Spleen (tissue), 11 donors: ENCODE results near the gene SLC27A3. TPM values are rescaled to one million over a fixed set of nuclear protein-coding genes. Genes with fewer than 3 reads are reported as not detected.

Source experiments
- DNase-seq: peaks from one replicate; pipeline ENCODE4 v3.0.0-alpha.2; 2020
- H3K27ac ChIP-seq, 8 donors: fragments of 200-600 bp; sonication (generic) in 7 of 8; 1 replicate in 4 of 8; 2 replicates in 4 of 8; pipeline versions ENCODE4 v1.5.0 to v1.8.0; 2016 to 2021; ENCODE audit warnings: inconsistent platforms in 4 of 8, mild to moderate bottlenecking in 4 of 8, moderate library complexity in 1 of 8
- H3K27me3 ChIP-seq, 7 donors: fragments of 200-600 bp; sonication (generic) in 6 of 7; replicated peaks in 1 of 7; 1 replicate in 4 of 7; 2 replicates in 3 of 7; pipeline versions ENCODE4 v1.5.0 to v1.8.0; 2016 to 2021; ENCODE audit warnings: inconsistent platforms in 3 of 7, mild to moderate bottlenecking in 1 of 7
- H3K36me3 ChIP-seq, 6 donors: fragments of 200-600 bp; sonication (generic) in 5 of 6; 1 replicate in 4 of 6; 2 replicates in 2 of 6; pipeline versions ENCODE4 v1.5.0 to v1.8.0; 2016 to 2021; ENCODE audit warnings: inconsistent platforms in 2 of 6
- H3K4me1 ChIP-seq, 6 donors: fragments of 200-600 bp; sonication (generic) in 5 of 6; 1 replicate in 3 of 6; 2 replicates in 3 of 6; pipeline versions ENCODE4 v1.5.0 to v1.8.0; 2016 to 2021; ENCODE audit warnings: inconsistent platforms in 3 of 6
- H3K4me3 ChIP-seq, 8 donors: fragments of 200-600 bp; sonication (generic) in 7 of 8; 1 replicate in 4 of 8; 2 replicates in 4 of 8; pipeline versions ENCODE4 v1.5.0 to v1.8.0; 2016 to 2021; ENCODE audit warnings: inconsistent platforms in 4 of 8, mild to moderate bottlenecking in 4 of 8, moderate library complexity in 2 of 8
- H3K9me3 ChIP-seq, 8 donors: fragments of 200-600 bp; sonication (generic) in 7 of 8; 1 replicate in 4 of 8; 2 replicates in 4 of 8; pipeline versions ENCODE4 v1.5.0 to v1.8.0; 2016 to 2021; ENCODE audit warnings: inconsistent platforms in 4 of 8
- CTCF ChIP-seq, 11 experiments: fragments of 200-600 bp in 7 of 11; fragments of 450-650 bp in 4 of 11; sonication (generic) in 4 of 11; IDR thresholded peaks in 8 of 11; conservative IDR thresholded peaks in 3 of 11; 1 replicate in 7 of 11; 2 replicates in 4 of 11; pipeline versions ENCODE4 v1.4.0 to v1.8.0; 2016 to 2021; ENCODE audit warnings: antibody characterized with exemption in 11 of 11, inconsistent platforms in 4 of 11, mild to moderate bottlenecking in 1 of 11
- POLR2A ChIP-seq, 3 donors: fragments of 450-650 bp; IDR thresholded peaks; one replicate each; pipeline ENCODE4 v1.5.1; 2017; ENCODE audit warnings: antibody characterized with exemption in 3 of 3, mild to moderate bottlenecking in 1 of 3
- POLR2AphosphoS5 ChIP-seq, 3 donors: sonication (generic); formaldehyde crosslinking; IDR thresholded peaks; one replicate each; pipeline ENCODE4 v1.5.1; 2017; ENCODE audit warnings: antibody characterized with exemption in 3 of 3
- WGBS, 5 donors: extraction: QIAGEN DNeasy Blood & Tissue Kit in 3 of 5; methylation state at CpG; one replicate each; pipeline versions ENCODE4 v1.1.5 to v1.1.7; 2013 to 2018; 5-methylcytosine and 5-hydroxymethylcytosine counted together
- intact Hi-C: fragments of 100-400 bp; cut with DNase I; formaldehyde crosslinking; loops from one replicate; pipeline ENCODE4 v1.15.0; 2023; ENCODE audit warnings: low total_unique reads
- polyA plus RNA-seq, 3 donors: library from polyadenylated mRNA; stranded (reverse); fragments of 200-250 nt; gene quantifications; one replicate each; pipeline ENCODE4 v1.2.1, GENCODE V29; 2013
- total RNA-seq, 7 donors: library from RNA; depleted of rRNA in 3 of 7; stranded (reverse); fragments of >200 nt in 3 of 7; fragmentation: NEBNext Ultra II Directional in 4 of 7; extraction: Animal tissue kit (Norgen Biotek cat#: 25700) in 4 of 7; gene quantifications; one replicate each; pipeline versions ENCODE4 v1.1.0 to v1.2.1, GENCODE V29; 2016 to 2021
- donor health status: healthy with polysubstance abuse.
- donor health status: DM: no; HTN: no; CAD: no; lungs with moderate emphysema.
- donor health status: DM: no; HTN: no; CAD: no.
- donor health status: Bipolar disorder and iron deficiency.
- donor health status: healthy.
- donor health status: DM: no; HTN: no; CAD: no.
- donor health status: DM: yes; HTN: yes; CAD: no.

Gene SLC27A3
- total and polyA plus RNA-seq, 10 donors: 11.1 to 54.5 (median 21.9) TPM

- no peak for TF ChIP-seq POLR2AphosphoS5 (IDR thresholded peaks at IDR 0.05)
- TF ChIP-seq CTCF (IDR thresholded peaks at IDR 0.05 in 8 of 11, conservative IDR thresholded peaks at IDR 0.05 in 3 of 11): no peak
- no peak for TF ChIP-seq POLR2A (IDR thresholded peaks at IDR 0.05)
- DNase-seq: no peak
- 57 to 81% (median 65%) methylated on average over 5 of the region's 5 CpGs for WGBS, 5 donors
- Histone ChIP-seq H3K4me1 (peaks cover 13 to 65% (median 45%) of the 10 kb centered on the region in 6 donors), H3K36me3 (peaks cover 0 to 10% (median 0%) of the 10 kb centered on the region in 6 donors), H3K27ac (peak overlapping the region in 6 of 8 donors; percentile 38 to 97 (median 42)), H3K4me3 (no peak overlapping the region), H3K9me3 (no peaks in the 10 kb centered on the region), H3K27me3 (no peaks in the 10 kb centered on the region)
- intact Hi-C loops: no loop called here
Measured at GRCh38 chr1:153730468-153730988, 44.7 kb upstream of the SLC27A3 start.

- TF ChIP-seq POLR2AphosphoS5 (IDR thresholded peaks at IDR 0.05) (no peak), POLR2A (IDR thresholded peaks at IDR 0.05) (no peak), CTCF (IDR thresholded peaks at IDR 0.05 in 8 of 11, conservative IDR thresholded peaks at IDR 0.05 in 3 of 11) (no peak)
- no peaks in the 10 kb centered on the region for H3K27me3 ChIP-seq
- no peaks in the 10 kb centered on the region for H3K9me3 ChIP-seq
- H3K4me1 ChIP-seq: peaks cover 11 to 61% (median 32%) of the 10 kb centered on the region in 6 donors
- peak overlapping the region in 6 of 8 donors; percentile 67 to 86 (median 72) for H3K27ac ChIP-seq
- intact Hi-C loops: no loop called here
- peaks cover 0 to 26% (median 2%) of the 10 kb centered on the region in 6 donors for H3K36me3 ChIP-seq
- no peak for DNase-seq
- WGBS, 5 donors: 75 to 85% (median 80%) methylated on average over 1 of the region's 1 CpG
- no peak overlapping the region for H3K4me3 ChIP-seq
Measured at GRCh38 chr1:153733970-153734369, 41.2 kb upstream of the SLC27A3 start.

- 46 to 74% (median 51%) methylated on average over 3 of the region's 3 CpGs for WGBS, 5 donors
- intact Hi-C loops: no loop called here
- no peak for DNase-seq
Measured at GRCh38 chr1:153734396-153735089, 40.7 kb upstream of the SLC27A3 start.

More at GRCh38 chr1:153734396-153735089, 40.7 kb upstream of the SLC27A3 start:
- peak overlapping the region in 1 of 8 donors; percentile 34 for H3K4me3 ChIP-seq
- H3K27ac ChIP-seq: peak overlapping the region in 7 of 8 donors; percentile 23 to 86 (median 70)
- peaks cover 5 to 56% (median 26%) of the 10 kb centered on the region in 6 donors for H3K4me1 ChIP-seq
- TF ChIP-seq POLR2AphosphoS5 (IDR thresholded peaks at IDR 0.05) (no peak), POLR2A (IDR thresholded peaks at IDR 0.05) (no peak), CTCF (IDR thresholded peaks at IDR 0.05 in 8 of 11, conservative IDR thresholded peaks at IDR 0.05 in 3 of 11) (no peak)
- H3K27me3 ChIP-seq: no peaks in the 10 kb centered on the region
- no peaks in the 10 kb centered on the region for H3K9me3 ChIP-seq
- peaks cover 0 to 32% (median 7%) of the 10 kb centered on the region in 6 donors for H3K36me3 ChIP-seq
